Measurements from ENCODE around the gene NRP1. TPM values are rescaled to one million over a fixed set of nuclear protein-coding genes. Genes with fewer than 3 reads are reported as not detected.
A peak's percentile ranks its signal among the peaks of the same experiment; 100 is the strongest.

NRP1 gene
- total RNA-seq, 1 donor from 2014 or later: 100 TPM

GRCh38 chr10:33160151-33160550 is 174.3 kb downstream of the NRP1 start:
- H3K4me1 Mint-ChIP-seq (ENCODE audit: low read depth, unreplicated experiment): peaks cover 22% of the 10 kb centered on the region
- H3K27me3 Mint-ChIP-seq (ENCODE audit: unreplicated experiment): peaks cover 4% of the 10 kb centered on the region
- no peaks in the 10 kb centered on the region for H3K36me3 Mint-ChIP-seq (ENCODE audit: unreplicated experiment)
- DNase-seq: no peak
- peaks cover 7% of the 10 kb centered on the region for H3K9me3 Mint-ChIP-seq (ENCODE audit: unreplicated experiment)
- no peak for TF ChIP-seq CTCF (IDR thresholded peaks at IDR 0.05; ENCODE audit: partially characterized antibody, unreplicated experiment)
- no peak overlapping the region for H3K27ac Mint-ChIP-seq (ENCODE audit: unreplicated experiment)
- H3K4me3 Mint-ChIP-seq (ENCODE audit: unreplicated experiment): no peak overlapping the region

DNA sequence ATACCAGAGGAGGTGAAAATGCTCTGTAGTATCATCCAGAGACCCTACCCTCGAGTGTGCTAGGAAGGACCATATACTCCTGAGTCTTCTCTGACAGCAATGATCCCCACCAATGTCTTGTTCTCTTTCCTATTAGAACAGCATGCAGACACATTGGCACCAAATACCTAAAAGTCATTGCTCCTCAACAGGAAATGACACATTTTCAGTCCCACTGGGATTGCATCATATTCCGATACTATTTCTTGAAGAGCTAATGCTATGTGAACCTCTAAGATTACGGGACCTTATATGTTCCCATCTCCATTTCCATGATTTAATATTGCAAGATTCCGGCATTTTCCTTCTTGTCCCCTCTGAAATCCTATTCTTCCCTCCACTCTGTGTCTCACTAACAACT is 177.4 kb downstream of the NRP1 start:
- H3K9me3 Mint-ChIP-seq (ENCODE audit: unreplicated experiment): peaks cover 5% of the 10 kb centered on the region
- H3K27me3 Mint-ChIP-seq (ENCODE audit: unreplicated experiment): peaks cover 2% of the 10 kb centered on the region
- no peak for DNase-seq
- peaks cover 21% of the 10 kb centered on the region for H3K4me1 Mint-ChIP-seq (ENCODE audit: low read depth, unreplicated experiment)
- H3K36me3 Mint-ChIP-seq (ENCODE audit: unreplicated experiment): no peaks in the 10 kb centered on the region
- H3K4me3 Mint-ChIP-seq (ENCODE audit: unreplicated experiment): no peak overlapping the region
- no peak for TF ChIP-seq CTCF (IDR thresholded peaks at IDR 0.05; ENCODE audit: partially characterized antibody, unreplicated experiment)
- no peak overlapping the region for H3K27ac Mint-ChIP-seq (ENCODE audit: unreplicated experiment)

GRCh38 chr10:33155720-33156638 is 178.5 kb downstream of the NRP1 start:
- peaks cover 5% of the 10 kb centered on the region for H3K9me3 Mint-ChIP-seq (ENCODE audit: unreplicated experiment)
- H3K36me3 Mint-ChIP-seq (ENCODE audit: unreplicated experiment): no peaks in the 10 kb centered on the region
- H3K27me3 Mint-ChIP-seq (ENCODE audit: unreplicated experiment): peaks cover 2% of the 10 kb centered on the region
- DNase-seq: no peak
- no peak overlapping the region for H3K4me3 Mint-ChIP-seq (ENCODE audit: unreplicated experiment)
- TF ChIP-seq CTCF (IDR thresholded peaks at IDR 0.05; ENCODE audit: partially characterized antibody, unreplicated experiment): peak; percentile 70
- H3K4me1 Mint-ChIP-seq (ENCODE audit: low read depth, unreplicated experiment): peaks cover 21% of the 10 kb centered on the region
- H3K27ac Mint-ChIP-seq (ENCODE audit: unreplicated experiment): no peak overlapping the region

GRCh38 chr10:33154590-33154989 is 179.9 kb downstream of the NRP1 start:
- Mint-ChIP-seq H3K36me3 (ENCODE audit: unreplicated experiment) (no peaks in the 10 kb centered on the region), H3K9me3 (ENCODE audit: unreplicated experiment) (peaks cover 2% of the 10 kb centered on the region), H3K4me3 (ENCODE audit: unreplicated experiment) (peak overlapping the region; percentile 36), H3K4me1 (ENCODE audit: low read depth, unreplicated experiment) (peaks cover 21% of the 10 kb centered on the region), H3K27me3 (ENCODE audit: unreplicated experiment) (peaks cover 2% of the 10 kb centered on the region), H3K27ac (ENCODE audit: unreplicated experiment) (no peak overlapping the region)
- no peak for DNase-seq
- TF ChIP-seq CTCF (IDR thresholded peaks at IDR 0.05; ENCODE audit: partially characterized antibody, unreplicated experiment): no peak

GRCh38 chr10:33153968-33154327 is 180.5 kb downstream of the NRP1 start:
- peaks cover 21% of the 10 kb centered on the region for H3K4me1 Mint-ChIP-seq (ENCODE audit: low read depth, unreplicated experiment)
- H3K27ac Mint-ChIP-seq (ENCODE audit: unreplicated experiment): no peak overlapping the region
- DNase-seq: no peak
- no peak for TF ChIP-seq CTCF (IDR thresholded peaks at IDR 0.05; ENCODE audit: partially characterized antibody, unreplicated experiment)
- H3K36me3 Mint-ChIP-seq (ENCODE audit: unreplicated experiment): no peaks in the 10 kb centered on the region
- no peak overlapping the region for H3K4me3 Mint-ChIP-seq (ENCODE audit: unreplicated experiment)
- H3K27me3 Mint-ChIP-seq (ENCODE audit: unreplicated experiment): peaks cover 2% of the 10 kb centered on the region
- H3K9me3 Mint-ChIP-seq (ENCODE audit: unreplicated experiment): no peaks in the 10 kb centered on the region
